Endothelial cell of umbilical vein (primary cell): ENCODE results near the gene MACROD2. TPM values are rescaled to one million over a fixed set of nuclear protein-coding genes. Genes with fewer than 3 reads are reported as not detected.

Source experiments
- BruUV-seq: library from RNA; stranded (reverse); fragments of 400-500 nt; replicated peaks from 2 replicates; lab custom pipeline; 2021; lab: Mats Ljungman, UMichigan
- CTCF ChIA-PET: fragments of 300-600, 350-600 bp; sonication (Branson Sonifier 250); formaldehyde crosslinking; loops from one replicate; lab custom pipeline; 2021; ENCODE audit warnings: antibody characterized with exemption, inconsistent platforms; lab: Charles Lee
- POLR2A ChIA-PET: fragments of 300-600, 350-600 bp; sonication (Branson Sonifier 250); formaldehyde crosslinking; loops from one replicate; lab custom pipeline; 2021; ENCODE audit warnings: antibody characterized with exemption, inconsistent platforms; lab: Charles Lee
- DNase-seq: peaks from one replicate; pipeline ENCODE4 v3.0.0-alpha.2; 2011; ENCODE audit warnings: low read depth, low spot score
- FAIRE-seq: peaks from 2 replicates; lab custom pipeline; 2011; peaks lifted over from hg19 to GRCh38; lab: Jason Lieb, UNC
- H2AFZ ChIP-seq: 2 replicates; pipeline ENCODE4 v1.6.0; 2012; ENCODE audit warnings: low read depth, low read length, control low read depth, inconsistent platforms
- H3K27ac ChIP-seq: 2 replicates; pipeline ENCODE4 v1.5.1; 2011; ENCODE audit warnings: low read depth, mild to moderate bottlenecking, control low read depth, low read length, moderate library complexity; ENCODE audit not compliant: insufficient read depth
- H3K27me3 ChIP-seq, 2 experiments: 2 replicates each; pipeline versions ENCODE4 v1.6.0 to v1.6.1; 2011; ENCODE audit warnings: low read length in 2 of 2, mixed read lengths in 1 of 2; ENCODE audit not compliant: control insufficient read depth in 2 of 2, insufficient read depth in 2 of 2
- H3K36me3 ChIP-seq, 2 experiments: 2 replicates in 1 of 2; 3 replicates in 1 of 2; pipeline ENCODE4 v1.5.1; 2011; ENCODE audit warnings: low read length in 2 of 2, mild to moderate bottlenecking in 1 of 2, moderate library complexity in 1 of 2; ENCODE audit not compliant: control insufficient read depth in 2 of 2, insufficient read depth in 2 of 2; ENCODE audit errors: extremely low read depth in 1 of 2
- H3K4me1 ChIP-seq: 3 replicates; pipeline ENCODE4 v1.5.1; 2011; ENCODE audit warnings: mild to moderate bottlenecking, low read length; ENCODE audit not compliant: control insufficient read depth, insufficient read depth; ENCODE audit errors: extremely low read depth
- H3K4me2 ChIP-seq: 2 replicates; pipeline ENCODE4 v1.6.1; 2011; ENCODE audit warnings: low read length, control low read depth, mixed read lengths; ENCODE audit not compliant: insufficient read depth
- H3K4me3 ChIP-seq, 3 experiments: fragments of 200-600 bp in 1 of 3; sonication (generic), shearing (Covaris generic) in 1 of 3; replicated peaks in 1 of 3; 2 replicates each; pipeline ENCODE4 v1.5.1; 2011 to 2016; ENCODE audit warnings: control low read depth in 3 of 3, low read length in 3 of 3, mild to moderate bottlenecking in 2 of 3, inconsistent platforms in 1 of 3, low read depth in 1 of 3, moderate library complexity in 1 of 3; ENCODE audit not compliant: insufficient read depth in 1 of 3
- H3K79me2 ChIP-seq: 2 replicates; pipeline ENCODE4 v1.6.0; 2012; ENCODE audit warnings: low read length, inconsistent platforms; ENCODE audit not compliant: control insufficient read depth, insufficient read depth
- H3K9ac ChIP-seq: replicated peaks from 2 replicates; pipeline ENCODE3; 2011; ENCODE audit warnings: low read length, control low read depth; ENCODE audit not compliant: insufficient read depth; ENCODE audit errors: extremely low read depth
- H3K9me1 ChIP-seq: replicated peaks from 3 replicates; pipeline ENCODE4 v1.6.0; 2011; ENCODE audit warnings: mild to moderate bottlenecking, low read length; ENCODE audit not compliant: control insufficient read depth, insufficient read depth; ENCODE audit errors: extremely low read depth
- H3K9me3 ChIP-seq: replicated peaks from 2 replicates; pipeline ENCODE4 v1.5.1; 2012; ENCODE audit warnings: low read length, inconsistent platforms; ENCODE audit not compliant: control insufficient read depth, insufficient read depth
- H4K20me1 ChIP-seq: replicated peaks from 2 replicates; pipeline ENCODE3; 2011; ENCODE audit warnings: mild to moderate bottlenecking, low read length; ENCODE audit not compliant: control insufficient read depth, insufficient read depth; ENCODE audit errors: extremely low read depth
- EZH2 ChIP-seq: IDR thresholded peaks from 2 replicates; pipeline ENCODE4 v1.6.1; 2012; ENCODE audit warnings: borderline replicate concordance, low read depth, mild to moderate bottlenecking, moderate library complexity, low read length, inconsistent platforms; ENCODE audit not compliant: severe bottlenecking
- FOS ChIP-seq: IDR thresholded peaks from 2 replicates; pipeline ENCODE4 v1.6.1; 2011; ENCODE audit warnings: mild to moderate bottlenecking, low read length, moderate library complexity, borderline replicate concordance; ENCODE audit not compliant: insufficient read depth
- GATA2 ChIP-seq: IDR thresholded peaks from 2 replicates; pipeline ENCODE4 v1.7.0; 2011; ENCODE audit warnings: low read depth, mild to moderate bottlenecking, moderate library complexity, mixed read lengths, low read length; ENCODE audit not compliant: insufficient read length, insufficient read depth
- JUN ChIP-seq: IDR thresholded peaks from 2 replicates; pipeline ENCODE4 v1.6.1; 2011; ENCODE audit warnings: borderline replicate concordance, low read depth; ENCODE audit not compliant: insufficient read length, insufficient read depth
- MAX ChIP-seq: IDR thresholded peaks from 2 replicates; pipeline ENCODE4 v1.6.1; 2011; ENCODE audit not compliant: insufficient read depth, insufficient read length
- MYC ChIP-seq: IDR thresholded peaks from one replicate; pipeline ENCODE4 v1.6.1; 2011; ENCODE audit warnings: mild to moderate bottlenecking, low read depth, low read length
- POLR2A ChIP-seq: IDR thresholded peaks from 2 replicates; pipeline ENCODE4 v1.6.1; 2012; ENCODE audit warnings: low read depth, mild to moderate bottlenecking, control low read depth, low read length
- POLR2AphosphoS5 ChIP-seq: IDR thresholded peaks from 2 replicates; pipeline ENCODE4 v1.6.1; 2012; ENCODE audit warnings: low read depth, mild to moderate bottlenecking, control low read depth, low read length, moderate library complexity; ENCODE audit not compliant: insufficient read depth
- dilution Hi-C: fragments of 300-500 bp; cut with MboI; formaldehyde crosslinking; loops from one replicate; pipeline ENCODE4 v1.15.0; 2019; ENCODE audit warnings: low sequenced_read_pairs; ENCODE audit not compliant: extremely low pct_ligation_motif_present
- intact Hi-C: fragments of 100-400 bp; cut with micrococcal nuclease; formaldehyde crosslinking; loops from one replicate; pipeline ENCODE4 v1.10.0; 2022
- polyA plus RNA-seq, 4 experiments: library from polyadenylated mRNA; depleted of rRNA in 3 of 4; stranded (reverse) in 3 of 4; unstranded in 1 of 4; fragments of >200 nt; gene quantifications; 2 replicates each; pipeline versions ENCODE4 v1.2.1 to v1.2.3, GENCODE V29; 2011 to 2012; ENCODE audit warnings: missing spikeins in 1 of 4
- total RNA-seq: library from RNA; stranded (reverse); gene quantifications from 2 replicates; pipeline ENCODE4 v1.2.3, GENCODE V29; 2021
- TF ChIP-seq, protein P1 (sequence below), 2 donors: IDR thresholded peaks; 1 replicate in 1 of 2; 2 replicates in 1 of 2; pipeline ENCODE4 v1.5.1; 2011; ENCODE audit warnings: low read length in 2 of 2, mild to moderate bottlenecking in 2 of 2, moderate library complexity in 2 of 2, control low read depth in 1 of 2, inconsistent platforms in 1 of 2, low read depth in 1 of 2; ENCODE audit not compliant: insufficient read depth in 1 of 2; ENCODE audit errors: extremely low read depth in 1 of 2

MACROD2 gene
- total and polyA plus RNA-seq, 2 donors (not counting 3 experiments of a cell fraction or from before 2014, with no cell fraction given) = 0.11 to 0.73 TPM

GRCh38 chr20:14556206-14556605, 560.9 kb downstream of the MACROD2 start:
- H3K4me1 ChIP-seq = no peaks in the 10 kb centered on the region
- ChIA-PET POLR2A (no interaction called here), CTCF (interaction anchor here (1.1 to 1.7 kb wide), 2 partner anchors 11 to 12 kb away, joined by 3 read pairs; no protein-coding TSS in a partner anchor)
- H3K4me2 ChIP-seq = no peak overlapping the region
- no peak overlapping the region for H3K9ac ChIP-seq
- DNase-seq (no peak), FAIRE-seq (no peak)
- TF ChIP-seq MAX = no peak
- no peak overlapping the region for H2AFZ ChIP-seq
- dilution Hi-C loops (no loop called here), intact Hi-C loops (no loop called here)
- no peaks in the 10 kb centered on the region for H4K20me1 ChIP-seq
- H3K9me3 ChIP-seq = no peaks in the 10 kb centered on the region
- H3K4me3 ChIP-seq = no peak overlapping the region
- H3K36me3 ChIP-seq = no peaks in the 10 kb centered on the region
- no TSS peak for BruUV-seq
- no peak overlapping the region for H3K27ac ChIP-seq
- peaks cover 0 to 2% of the 10 kb centered on the region in 2 experiments for H3K27me3 ChIP-seq
- H3K79me2 ChIP-seq = no peaks in the 10 kb centered on the region
- no peaks in the 10 kb centered on the region for H3K9me1 ChIP-seq

- Histone ChIP-seq H3K4me2 (no peak overlapping the region), H3K27ac (no peak overlapping the region), H3K9me1 (no peaks in the 10 kb centered on the region), H3K27me3 (peaks cover 0 to 2% of the 10 kb centered on the region in 2 experiments), H3K9me3 (no peaks in the 10 kb centered on the region), H3K9ac (no peak overlapping the region), H4K20me1 (no peaks in the 10 kb centered on the region), H3K4me1 (no peaks in the 10 kb centered on the region), H3K36me3 (no peaks in the 10 kb centered on the region), H2AFZ (no peak overlapping the region), H3K79me2 (no peaks in the 10 kb centered on the region), H3K4me3 (no peak overlapping the region)
- TF ChIP-seq, protein P1, sequence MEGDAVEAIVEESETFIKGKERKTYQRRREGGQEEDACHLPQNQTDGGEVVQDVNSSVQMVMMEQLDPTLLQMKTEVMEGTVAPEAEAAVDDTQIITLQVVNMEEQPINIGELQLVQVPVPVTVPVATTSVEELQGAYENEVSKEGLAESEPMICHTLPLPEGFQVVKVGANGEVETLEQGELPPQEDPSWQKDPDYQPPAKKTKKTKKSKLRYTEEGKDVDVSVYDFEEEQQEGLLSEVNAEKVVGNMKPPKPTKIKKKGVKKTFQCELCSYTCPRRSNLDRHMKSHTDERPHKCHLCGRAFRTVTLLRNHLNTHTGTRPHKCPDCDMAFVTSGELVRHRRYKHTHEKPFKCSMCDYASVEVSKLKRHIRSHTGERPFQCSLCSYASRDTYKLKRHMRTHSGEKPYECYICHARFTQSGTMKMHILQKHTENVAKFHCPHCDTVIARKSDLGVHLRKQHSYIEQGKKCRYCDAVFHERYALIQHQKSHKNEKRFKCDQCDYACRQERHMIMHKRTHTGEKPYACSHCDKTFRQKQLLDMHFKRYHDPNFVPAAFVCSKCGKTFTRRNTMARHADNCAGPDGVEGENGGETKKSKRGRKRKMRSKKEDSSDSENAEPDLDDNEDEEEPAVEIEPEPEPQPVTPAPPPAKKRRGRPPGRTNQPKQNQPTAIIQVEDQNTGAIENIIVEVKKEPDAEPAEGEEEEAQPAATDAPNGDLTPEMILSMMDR (IDR thresholded peaks at IDR 0.05; ENCODE audit: extremely low read depth in 1 of 2, insufficient read depth in 1 of 2, low read depth in 1 of 2, low read length in 2 of 2) = no peak
- TF ChIP-seq FOS = no peak
- no peak for TF ChIP-seq JUN
- no peak for TF ChIP-seq GATA2
- no peak for TF ChIP-seq POLR2A
- no peak for TF ChIP-seq EZH2
- no peak for TF ChIP-seq MAX
- TF ChIP-seq POLR2AphosphoS5 = no peak
- no peak for TF ChIP-seq MYC
- CTCF ChIA-PET = no interaction called here
- BruUV-seq = no TSS peak
- FAIRE-seq = no peak
- intact Hi-C loops = no loop called here
- dilution Hi-C loops = no loop called here
- POLR2A ChIA-PET = no interaction called here
- no peak for DNase-seq
These were observed 564.3 kb downstream of the MACROD2 start for GRCh38 chr20:14559612-14560011.
